Stimulated activated CD4-positive, alpha-beta T cell treated with anti-CD3 and anti-CD28 coated beads, TNF-alpha, amount 100 ng/mL, for 24 hours (primary cell): ENCODE results near the gene EIF3C.
"Not testable (repeated sequence)": the region's sequence is repeated elsewhere in the genome, so short reads cannot be mapped to it uniquely, and the experiment has no call there.

Experiments used
- DNase-seq, 3 experiments: peaks; one replicate each; pipeline ENCODE4 v3.0.0-alpha.2; 2020; ENCODE audit warnings: low read depth in 3 of 3

The EIF3C gene, protein sequence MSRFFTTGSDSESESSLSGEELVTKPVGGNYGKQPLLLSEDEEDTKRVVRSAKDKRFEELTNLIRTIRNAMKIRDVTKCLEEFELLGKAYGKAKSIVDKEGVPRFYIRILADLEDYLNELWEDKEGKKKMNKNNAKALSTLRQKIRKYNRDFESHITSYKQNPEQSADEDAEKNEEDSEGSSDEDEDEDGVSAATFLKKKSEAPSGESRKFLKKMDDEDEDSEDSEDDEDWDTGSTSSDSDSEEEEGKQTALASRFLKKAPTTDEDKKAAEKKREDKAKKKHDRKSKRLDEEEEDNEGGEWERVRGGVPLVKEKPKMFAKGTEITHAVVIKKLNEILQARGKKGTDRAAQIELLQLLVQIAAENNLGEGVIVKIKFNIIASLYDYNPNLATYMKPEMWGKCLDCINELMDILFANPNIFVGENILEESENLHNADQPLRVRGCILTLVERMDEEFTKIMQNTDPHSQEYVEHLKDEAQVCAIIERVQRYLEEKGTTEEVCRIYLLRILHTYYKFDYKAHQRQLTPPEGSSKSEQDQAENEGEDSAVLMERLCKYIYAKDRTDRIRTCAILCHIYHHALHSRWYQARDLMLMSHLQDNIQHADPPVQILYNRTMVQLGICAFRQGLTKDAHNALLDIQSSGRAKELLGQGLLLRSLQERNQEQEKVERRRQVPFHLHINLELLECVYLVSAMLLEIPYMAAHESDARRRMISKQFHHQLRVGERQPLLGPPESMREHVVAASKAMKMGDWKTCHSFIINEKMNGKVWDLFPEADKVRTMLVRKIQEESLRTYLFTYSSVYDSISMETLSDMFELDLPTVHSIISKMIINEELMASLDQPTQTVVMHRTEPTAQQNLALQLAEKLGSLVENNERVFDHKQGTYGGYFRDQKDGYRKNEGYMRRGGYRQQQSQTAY

DNA sequence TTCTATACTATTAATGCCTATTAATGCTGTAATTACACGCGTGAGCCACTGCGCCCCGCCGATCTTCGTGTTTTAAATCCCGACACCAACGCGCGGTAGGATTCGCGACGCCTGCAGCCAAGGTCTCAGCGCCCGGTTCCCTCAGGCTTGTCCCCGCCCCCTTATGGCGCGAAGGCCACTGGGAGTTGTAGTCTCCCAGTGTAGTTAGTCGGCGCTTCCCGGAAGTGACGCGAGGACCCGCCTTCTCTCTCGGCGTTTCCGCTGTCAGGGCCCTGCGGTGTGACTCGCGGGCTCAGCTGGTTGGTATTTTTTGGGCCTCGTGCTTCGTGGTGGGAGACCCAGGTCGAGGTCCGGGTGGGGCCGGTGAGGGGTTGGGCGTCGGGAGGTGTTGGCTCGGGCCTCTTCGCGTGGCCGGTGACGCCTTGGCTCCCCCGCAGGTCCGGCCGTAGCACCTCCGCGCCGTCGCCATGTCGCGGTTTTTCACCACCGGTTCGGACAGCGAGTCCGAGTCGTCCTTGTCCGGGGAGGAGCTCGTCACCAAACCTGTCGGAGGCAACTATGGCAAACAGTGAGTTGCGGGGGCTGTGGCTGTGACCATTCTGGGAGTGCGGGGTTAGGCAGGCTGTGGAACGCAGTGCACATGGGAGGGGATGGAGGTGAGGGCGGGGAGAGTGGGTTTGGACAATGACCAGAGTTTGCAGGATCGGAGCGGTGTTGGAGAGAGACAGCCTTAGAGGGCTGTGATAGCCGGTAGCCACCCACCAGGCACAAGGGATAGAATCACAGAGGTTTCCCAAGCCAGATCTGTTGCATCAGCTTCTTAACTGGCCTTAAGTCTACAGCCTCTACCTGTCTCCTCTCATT lies at the start of gene EIF3C:
TSS of gene EIF3C (plus strand) at position 245 of the 864 bp plus-strand sequence. CDS start at position 468, 223 bp downstream.
- DNase-seq: not testable (repeated sequence)

DNA sequence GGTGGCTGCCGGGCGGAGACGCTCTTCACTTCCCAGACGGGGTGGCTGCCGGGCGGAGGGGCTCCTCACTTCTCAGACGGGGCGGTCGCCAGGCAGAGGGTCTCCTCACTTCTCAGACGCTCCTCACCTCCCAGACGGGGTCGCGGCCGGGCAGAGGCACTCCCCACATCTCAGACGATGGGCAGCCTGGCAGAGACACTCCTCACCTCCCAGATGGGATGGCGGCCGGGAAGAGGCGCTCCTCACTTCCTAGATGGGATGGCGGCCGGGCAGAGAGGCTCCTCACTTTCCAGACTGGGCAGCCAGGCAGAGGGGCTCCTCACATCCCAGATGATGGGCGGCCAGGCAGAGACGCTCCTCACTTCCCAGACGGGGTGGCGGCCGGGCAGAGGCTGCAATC lies 45.0 kb upstream of the EIF3C start:
- DNase-seq: not testable (repeated sequence)

DNA sequence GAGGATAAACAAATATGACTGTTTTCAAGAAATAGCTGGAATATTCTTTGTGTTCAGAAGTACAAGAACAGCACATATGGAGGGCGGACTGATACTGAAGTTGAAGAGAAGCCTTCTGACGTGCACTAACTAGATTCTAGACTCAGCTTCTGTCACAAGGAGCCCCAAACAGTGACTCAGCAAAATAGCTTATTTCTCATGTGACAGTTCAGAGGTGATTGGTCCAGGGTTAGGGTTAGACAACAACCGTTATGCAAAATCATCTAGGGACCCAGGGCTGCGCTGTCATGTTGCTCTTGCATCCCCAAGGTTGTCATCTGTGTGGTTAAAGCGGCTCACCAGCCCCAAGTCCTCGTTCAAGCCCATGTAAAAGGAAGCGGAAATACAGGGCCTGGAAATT lies 43.8 kb upstream of the EIF3C start:
- DNase-seq: not testable (repeated sequence)

DNA sequence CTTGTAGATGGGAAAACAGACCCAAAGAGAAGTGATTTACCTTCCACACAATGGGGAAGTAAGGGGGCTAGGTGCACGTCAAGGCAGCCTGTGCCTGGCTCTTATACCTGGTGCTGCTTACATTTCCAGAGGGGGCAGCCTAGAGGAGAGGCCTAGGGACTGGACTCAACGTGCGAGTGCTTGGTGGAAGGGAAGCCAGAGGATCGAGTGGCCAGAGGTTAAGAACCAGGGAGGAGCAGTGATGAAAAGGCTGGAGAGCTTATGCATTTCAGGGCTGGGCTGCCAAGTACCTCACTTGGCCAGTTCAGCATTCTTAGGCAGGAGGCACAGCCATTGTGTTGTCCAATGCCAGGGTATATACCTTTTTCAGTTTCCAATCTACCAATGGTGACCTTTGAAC lies 43.1 kb upstream of the EIF3C start:
- DNase-seq: not testable (repeated sequence)

DNA sequence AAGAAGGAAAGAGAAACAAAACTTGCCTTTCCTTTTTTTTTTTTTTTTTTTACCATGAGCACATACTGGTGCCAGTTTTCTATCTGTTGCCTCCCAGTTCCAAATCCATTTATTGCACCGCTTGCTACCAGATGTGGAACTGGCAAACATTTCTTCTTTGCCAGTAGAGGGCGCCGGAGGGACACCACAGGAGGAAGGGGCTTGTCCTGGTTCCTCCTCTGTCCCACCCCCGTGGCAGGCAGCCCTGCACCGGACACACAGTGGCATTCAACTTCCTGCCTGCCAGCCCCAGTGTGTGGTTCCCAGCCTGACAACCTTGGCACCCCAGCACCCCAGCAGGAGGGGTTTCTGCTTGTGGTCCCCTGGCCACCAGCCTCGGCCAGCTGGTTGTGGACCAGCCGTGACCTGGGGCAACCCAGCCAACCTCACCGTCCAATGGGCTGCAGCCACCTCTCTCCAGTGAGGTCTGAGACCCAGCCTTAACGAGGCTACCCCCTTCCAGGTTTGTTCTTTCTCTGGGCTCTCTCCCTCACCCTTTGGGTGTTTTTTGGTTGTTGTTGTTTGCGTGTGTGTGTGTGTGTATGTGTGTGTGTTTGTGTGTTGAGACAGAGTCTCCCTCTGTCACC lies 22.8 kb upstream of the EIF3C start:
- DNase-seq: not testable (repeated sequence)

DNA sequence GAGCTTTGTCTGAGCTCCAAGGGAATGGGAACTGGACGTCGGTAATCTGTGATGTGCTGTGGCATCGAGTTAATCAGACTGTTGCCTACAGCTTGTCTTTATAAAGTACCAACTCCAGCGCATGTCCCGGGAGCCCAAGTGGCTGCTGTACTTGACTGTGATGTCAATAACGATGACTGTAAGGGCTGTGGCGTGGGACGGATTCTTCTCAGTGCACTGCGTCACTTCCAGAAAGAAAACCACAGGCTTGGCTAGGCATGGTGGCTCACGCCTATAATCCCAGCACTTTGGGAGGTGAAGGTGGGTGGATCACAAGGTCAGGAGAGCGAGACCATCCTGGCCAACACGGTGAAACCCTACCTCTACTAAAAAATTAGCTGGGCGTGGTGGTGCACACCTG lies 21.8 kb upstream of the EIF3C start:
- DNase-seq: not testable (repeated sequence)

DNA sequence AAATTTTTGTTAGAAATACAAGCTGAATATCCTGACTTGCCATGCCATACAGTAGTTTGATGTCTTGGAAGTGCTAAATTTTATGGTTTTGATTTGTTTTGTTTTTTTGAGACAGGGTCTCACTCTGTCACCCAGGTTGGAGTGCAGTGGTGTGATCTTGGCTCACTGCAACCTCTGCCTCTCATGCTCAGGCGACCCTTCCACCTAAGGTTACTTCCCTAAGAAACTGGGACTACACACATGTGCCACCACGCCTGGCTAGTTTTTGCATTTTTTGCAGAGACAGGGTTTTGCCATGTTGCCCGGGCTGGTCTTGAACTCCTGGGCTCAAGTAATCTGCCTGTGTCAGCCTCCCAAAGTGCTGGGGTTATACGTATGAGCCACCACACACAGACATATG lies 19.5 kb upstream of the EIF3C start:
- DNase-seq: not testable (repeated sequence)

DNA sequence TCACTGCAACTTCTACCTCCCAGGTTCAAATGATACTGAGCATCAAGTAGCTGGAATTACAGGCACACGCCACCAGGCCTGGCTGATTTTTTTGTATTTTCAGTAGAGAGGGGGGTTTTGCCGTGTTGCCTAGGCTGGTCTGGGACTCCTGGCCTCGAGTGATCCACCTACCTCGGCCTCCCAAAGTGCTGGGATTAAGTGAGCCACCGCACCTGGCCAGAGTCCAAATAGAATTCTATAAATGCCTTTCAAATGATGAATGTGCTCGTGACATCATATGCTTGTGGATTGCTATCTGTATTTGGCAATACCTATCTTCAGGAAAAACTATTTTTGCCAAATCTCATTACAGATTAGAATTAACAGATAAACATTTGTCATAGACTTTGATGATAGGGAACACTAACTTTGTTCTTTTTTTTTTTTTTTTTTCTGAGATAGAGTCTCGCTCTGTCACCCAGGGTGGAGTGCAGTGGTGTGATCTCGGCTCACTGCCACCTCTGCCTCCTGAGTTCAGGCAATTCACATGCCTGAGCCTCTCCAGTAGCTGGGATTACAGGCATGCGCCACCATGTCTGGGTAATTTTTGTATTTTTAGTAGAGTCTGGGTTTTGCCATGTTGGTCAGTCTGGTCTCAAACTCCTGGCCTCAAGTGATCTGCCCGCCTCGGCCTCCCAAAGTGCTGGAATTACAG lies 17.9 kb upstream of the EIF3C start:
- DNase-seq: not testable (repeated sequence)

DNA sequence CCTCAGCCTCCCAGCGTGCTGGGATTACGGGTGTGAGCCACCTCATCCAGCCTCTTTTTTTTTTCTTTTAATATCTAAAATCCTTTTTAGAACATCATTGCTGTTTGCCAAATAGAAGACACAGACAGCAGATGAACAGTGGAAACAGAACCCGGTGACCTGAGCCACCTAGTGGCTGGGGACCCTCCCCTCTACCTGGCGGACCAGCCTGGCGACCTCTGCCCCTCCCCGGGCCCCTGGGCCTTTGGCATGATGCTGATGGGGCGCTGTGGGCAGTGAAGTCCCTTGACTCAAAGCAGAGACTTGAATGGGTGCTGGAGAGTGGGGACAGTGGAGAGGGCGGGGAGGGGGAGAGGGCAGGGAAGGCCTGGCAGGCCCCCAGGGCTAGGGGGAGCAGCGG lies 11.5 kb upstream of the EIF3C start:
- not testable (repeated sequence) for DNase-seq

DNA sequence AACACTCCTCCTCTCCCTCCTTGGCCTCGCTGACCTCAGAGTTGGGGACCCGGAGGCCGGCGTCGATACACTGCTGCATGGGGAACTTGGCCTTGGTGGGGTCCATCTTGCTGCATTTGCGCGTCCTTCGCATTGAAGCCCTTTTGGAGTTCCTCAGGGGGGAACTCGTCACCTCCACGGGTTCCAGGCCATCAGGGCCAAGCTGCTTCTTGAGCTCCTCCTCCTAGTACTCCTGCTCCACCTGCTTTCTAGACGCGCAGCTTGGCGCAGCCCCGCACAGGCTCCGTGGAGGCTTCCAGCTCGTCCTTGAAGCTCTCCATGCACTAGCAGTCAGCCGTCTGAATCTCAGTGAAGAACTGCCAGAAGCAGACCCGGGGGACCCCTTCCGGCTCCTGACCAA lies 10.9 kb upstream of the EIF3C start:
- DNase-seq: not testable (repeated sequence)

DNA sequence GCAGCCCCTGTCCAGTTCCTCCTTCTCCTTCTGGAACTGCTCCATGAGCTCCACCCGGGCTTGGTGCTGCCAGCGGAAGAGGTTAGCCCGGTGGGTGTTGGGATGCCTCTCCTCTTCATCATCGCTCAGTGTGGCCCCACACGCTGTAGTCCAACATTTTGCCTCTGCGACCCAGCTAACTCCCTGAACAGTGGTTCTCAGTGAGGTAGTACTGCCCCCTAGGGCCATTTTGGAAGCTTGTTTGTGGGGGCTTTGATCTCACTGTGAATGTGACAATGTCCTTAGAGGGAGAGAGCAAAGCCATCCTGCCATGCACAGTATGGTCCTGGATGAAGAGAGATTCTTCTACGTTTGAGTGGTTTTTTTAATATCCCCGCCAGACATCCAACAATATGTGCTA lies 9.9 kb upstream of the EIF3C start:
- DNase-seq: not testable (repeated sequence)

DNA sequence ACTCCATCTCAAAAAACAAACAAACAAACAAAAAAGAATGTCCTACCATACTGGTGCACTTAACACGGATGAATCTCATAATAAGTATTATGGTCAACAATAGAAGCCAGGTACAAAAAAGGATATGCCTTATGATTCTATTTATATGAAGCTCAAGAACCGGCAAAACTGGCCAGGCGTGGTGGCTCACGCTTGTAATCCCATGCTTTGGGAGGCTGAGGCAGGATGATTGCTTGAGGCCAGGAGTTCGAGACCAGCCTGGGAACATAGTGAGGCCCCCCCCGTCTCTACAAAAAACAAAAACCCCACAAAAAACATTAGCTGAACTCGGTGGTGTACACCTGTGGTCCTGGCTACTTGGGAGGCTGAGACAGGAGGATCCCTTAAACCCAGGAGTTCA lies 7.0 kb upstream of the EIF3C start:
- DNase-seq: not testable (repeated sequence)

DNA sequence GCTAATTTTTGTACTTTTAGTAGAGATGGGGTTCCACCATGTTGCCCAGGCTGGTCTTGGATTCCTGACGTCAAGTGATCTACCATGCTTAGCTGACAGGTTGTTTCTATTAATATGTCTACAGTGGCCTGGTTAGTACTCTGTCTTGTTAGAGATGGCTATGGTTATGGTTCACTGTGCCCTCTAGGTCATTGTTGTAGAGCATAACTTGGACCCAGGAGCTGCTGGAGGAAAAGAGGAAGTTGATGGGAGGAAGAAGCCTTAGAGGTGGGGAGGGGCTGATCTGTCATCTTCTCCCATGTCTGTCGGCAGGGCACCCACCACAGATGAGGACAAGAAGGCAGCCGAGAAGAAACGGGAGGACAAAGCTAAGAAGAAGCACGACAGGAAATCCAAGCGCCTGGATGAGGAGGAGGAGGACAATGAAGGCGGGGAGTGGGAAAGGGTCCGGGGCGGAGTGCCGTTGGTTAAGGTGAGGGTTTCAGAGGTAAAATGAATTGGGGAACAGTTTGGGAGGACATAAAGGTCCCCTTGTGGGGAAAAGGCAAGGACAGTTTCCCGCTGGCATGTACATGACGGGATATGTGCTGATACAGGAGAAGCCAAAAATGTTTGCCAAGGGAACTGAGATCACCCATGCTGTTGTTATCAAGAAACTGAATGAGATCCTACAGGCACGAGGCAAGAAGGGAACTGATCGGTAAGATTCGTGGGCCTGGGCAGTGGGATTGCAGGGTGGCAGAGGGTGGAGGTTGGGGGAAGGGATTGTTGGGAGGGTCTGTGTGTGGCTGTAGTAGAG lies 11.8 kb downstream of the EIF3C start:
- not testable (repeated sequence) for DNase-seq

DNA sequence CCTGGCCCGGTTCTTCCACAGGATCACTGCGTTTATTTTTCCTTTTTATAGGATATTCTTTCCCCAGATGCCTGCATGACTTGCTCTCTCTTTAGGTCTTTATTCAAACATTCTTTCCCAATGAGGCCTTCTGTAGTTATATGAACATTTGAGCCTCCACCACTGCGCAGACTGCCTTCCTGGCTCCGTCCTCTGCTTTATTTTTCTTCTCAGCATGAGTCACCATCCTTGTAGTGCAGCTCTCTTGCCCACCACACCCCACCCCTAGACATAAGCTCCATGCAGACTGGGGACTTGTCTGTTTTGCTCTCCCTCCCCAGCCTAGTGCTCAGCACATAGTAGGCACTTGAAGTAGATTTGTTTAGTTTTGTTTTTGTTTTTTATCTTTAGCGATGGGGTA lies 20.0 kb downstream of the EIF3C start:
- not testable (repeated sequence) for DNase-seq

DNA sequence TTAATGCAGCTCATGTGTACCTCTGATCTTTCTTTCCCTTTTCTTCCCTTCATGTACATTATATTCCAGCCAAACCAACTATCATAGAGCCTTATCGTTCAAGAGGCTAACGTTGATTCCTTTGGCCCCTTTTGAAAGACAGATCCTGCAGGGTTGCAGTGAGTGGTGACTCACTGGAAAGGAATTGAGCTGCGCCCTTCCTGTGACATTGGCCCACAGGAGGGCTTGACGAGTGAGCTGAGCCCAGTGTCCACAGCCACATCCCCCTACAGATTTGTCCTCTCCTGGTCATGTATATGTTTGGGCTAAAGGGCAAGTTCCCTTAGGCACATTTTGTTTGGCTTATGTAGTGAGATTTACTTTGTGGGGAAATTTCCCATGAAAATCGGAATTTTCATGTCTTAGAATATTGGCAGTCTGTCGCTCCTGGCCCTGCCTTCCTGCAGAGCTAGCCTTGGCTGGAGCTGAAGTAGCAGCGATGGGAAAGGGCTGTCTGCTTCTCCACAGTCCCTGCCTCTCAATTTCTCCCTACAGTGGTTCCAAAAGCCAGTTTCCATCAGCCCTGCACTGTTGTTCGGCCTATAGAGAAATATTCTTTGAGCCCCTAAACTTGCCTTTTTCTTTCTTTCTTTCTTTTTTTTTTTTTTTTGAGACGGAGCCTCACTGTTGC lies 21.3 kb downstream of the EIF3C start:
- not testable (repeated sequence) for DNase-seq

DNA sequence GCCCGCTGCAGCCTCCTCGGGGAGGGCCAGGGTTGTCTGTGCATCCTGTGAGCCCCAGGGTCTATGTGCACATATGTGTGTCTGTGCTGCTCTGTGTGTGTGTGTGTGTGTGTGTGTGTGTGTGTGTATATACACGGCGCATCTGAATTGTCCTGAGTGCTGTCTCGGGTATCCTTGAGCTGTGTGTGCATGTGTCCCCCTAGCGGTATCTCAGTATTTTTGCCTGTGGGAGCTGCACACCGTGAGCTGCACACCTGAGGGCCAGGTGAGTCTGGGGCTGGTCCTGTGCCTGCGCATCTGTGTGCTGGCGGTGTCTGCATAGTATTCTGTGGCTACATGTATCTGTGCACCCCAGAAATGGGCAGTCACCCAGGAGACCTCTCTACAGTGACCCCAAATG lies 28.5 kb downstream of the EIF3C start:
- not testable (repeated sequence) for DNase-seq

DNA sequence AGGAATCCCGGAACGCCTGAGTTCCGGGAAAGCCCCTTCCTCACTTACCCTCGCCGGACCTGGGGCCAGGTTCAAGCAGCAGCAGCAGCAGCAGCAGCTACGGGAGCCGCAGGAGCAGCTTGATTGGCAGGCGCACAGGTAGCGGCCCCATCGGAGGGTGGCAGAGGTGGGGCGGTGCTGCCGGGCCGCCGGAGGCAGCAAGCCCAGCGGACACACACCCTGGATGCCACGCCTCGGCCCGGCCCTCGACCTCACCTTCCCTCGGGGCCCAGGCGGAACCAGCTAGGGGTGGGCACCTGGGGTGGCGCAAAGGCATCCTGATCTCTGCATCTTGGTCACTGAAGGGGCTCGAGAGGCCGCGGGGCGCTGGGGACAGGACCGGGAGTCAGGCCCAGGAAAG lies 29.4 kb downstream of the EIF3C start:
- not testable (repeated sequence) for DNase-seq

DNA sequence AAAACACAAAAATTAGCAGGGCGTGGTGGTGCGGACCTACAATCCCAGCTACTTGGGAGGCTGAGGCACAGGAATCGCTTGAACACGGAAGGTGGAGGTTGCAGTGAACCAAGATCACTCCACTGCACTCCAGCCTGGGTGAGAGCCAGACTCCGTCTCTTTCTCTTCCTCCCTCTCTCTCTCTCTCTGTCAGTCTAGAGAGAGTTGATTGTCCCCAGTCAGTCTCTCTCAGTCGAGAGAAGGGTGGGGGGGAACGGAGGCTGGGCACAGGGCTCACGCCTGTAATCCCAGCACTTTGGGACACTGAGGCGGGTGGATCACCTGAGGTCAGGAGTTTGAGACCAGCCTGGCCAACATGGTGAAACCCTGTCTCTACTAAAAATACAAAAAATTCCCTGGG lies 30.0 kb downstream of the EIF3C start:
- not testable (repeated sequence) for DNase-seq
